Astrocyte (in vitro differentiated cells and primary cell): Measurements from ENCODE around the gene ZNF333. TPM values are rescaled to one million over a fixed set of nuclear protein-coding genes. Genes with fewer than 3 reads are reported as not detected.
"Not testable (repeated sequence)": the region's sequence is repeated elsewhere in the genome, so short reads cannot be mapped to it uniquely, and the experiment has no call there.

Source experiments
- DNase-seq: peaks from one replicate; pipeline ENCODE4 v3.0.0-alpha.2; 2010; ENCODE audit warnings: low read depth
- FAIRE-seq: peaks from 2 replicates; lab custom pipeline; 2011; peaks lifted over from hg19 to GRCh38; lab: Jason Lieb, UNC
- H2AFZ ChIP-seq: 2 replicates; pipeline ENCODE4 v1.6.0; 2012; ENCODE audit warnings: low read depth, low read length, inconsistent platforms
- H3K27ac ChIP-seq: 2 replicates; pipeline ENCODE4 v1.5.1; 2011; ENCODE audit warnings: low read depth, low read length, inconsistent platforms
- H3K27me3 ChIP-seq: 2 replicates; pipeline ENCODE4 v1.6.0; 2011; ENCODE audit warnings: low read length, inconsistent platforms; ENCODE audit not compliant: insufficient read depth
- H3K36me3 ChIP-seq: 2 replicates; pipeline ENCODE4 v1.5.1; 2011; ENCODE audit warnings: low read length, inconsistent platforms; ENCODE audit not compliant: insufficient read depth
- H3K4me1 ChIP-seq: 2 replicates; pipeline ENCODE4 v1.5.1; 2011; ENCODE audit warnings: low read length, inconsistent platforms; ENCODE audit not compliant: insufficient read depth
- H3K4me2 ChIP-seq: 2 replicates; pipeline ENCODE4 v1.6.0; 2012; ENCODE audit warnings: low read length, inconsistent platforms
- H3K4me3 ChIP-seq: 2 replicates; pipeline ENCODE4 v1.5.1; 2011; ENCODE audit warnings: low read depth, mild to moderate bottlenecking, low read length, inconsistent platforms; ENCODE audit not compliant: insufficient read depth
- H3K79me2 ChIP-seq: 2 replicates; pipeline ENCODE4 v1.6.0; 2012; ENCODE audit warnings: mild to moderate bottlenecking, low read length, inconsistent platforms; ENCODE audit not compliant: insufficient read depth
- H3K9ac ChIP-seq: 2 replicates; pipeline ENCODE4 v1.6.0; 2012; ENCODE audit warnings: mild to moderate bottlenecking, low read length, inconsistent platforms
- H3K9me3 ChIP-seq: 2 replicates; pipeline ENCODE4 v1.5.1; 2012; ENCODE audit warnings: low read depth, mild to moderate bottlenecking, low read length, inconsistent platforms; ENCODE audit not compliant: insufficient read depth
- H4K20me1 ChIP-seq: 2 replicates; pipeline ENCODE4 v1.6.0; 2012; ENCODE audit warnings: low read length, inconsistent platforms; ENCODE audit not compliant: insufficient read depth
- H3K27ac Mint-ChIP-seq: one replicate; pipeline ENCODE4 v1.8.0; 2021; ENCODE audit warnings: mild to moderate bottlenecking, mixed read lengths; ENCODE audit not compliant: unreplicated experiment
- H3K27me3 Mint-ChIP-seq: one replicate; pipeline ENCODE4 v1.8.0; 2021; ENCODE audit warnings: low read depth, mixed read lengths; ENCODE audit not compliant: unreplicated experiment
- H3K36me3 Mint-ChIP-seq: one replicate; pipeline ENCODE4 v1.8.0; 2021; ENCODE audit warnings: low read depth, mixed read lengths; ENCODE audit not compliant: unreplicated experiment
- H3K4me1 Mint-ChIP-seq: one replicate; pipeline ENCODE4 v1.8.0; 2021; ENCODE audit warnings: low read depth, mixed read lengths; ENCODE audit not compliant: unreplicated experiment
- H3K4me3 Mint-ChIP-seq: one replicate; pipeline ENCODE4 v1.8.0; 2021; ENCODE audit warnings: mild to moderate bottlenecking, moderate library complexity, mixed read lengths; ENCODE audit not compliant: unreplicated experiment
- H3K9me3 Mint-ChIP-seq: one replicate; pipeline ENCODE4 v1.8.0; 2021; ENCODE audit warnings: mild to moderate bottlenecking, mixed read lengths; ENCODE audit not compliant: unreplicated experiment
- EZH2 ChIP-seq: IDR thresholded peaks from 2 replicates; pipeline ENCODE4 v1.6.1; 2012; ENCODE audit warnings: mild to moderate bottlenecking, low read length, inconsistent platforms; ENCODE audit not compliant: insufficient read depth
- total RNA-seq: library from RNA; stranded (reverse); gene quantifications from 2 replicates; pipeline ENCODE4 v1.2.1, GENCODE V29; 2021
- TF ChIP-seq, protein P1 (sequence below): IDR thresholded peaks from 2 replicates; pipeline ENCODE4 v1.5.1; 2011; ENCODE audit warnings: low read depth, mild to moderate bottlenecking, inconsistent platforms, low read length, moderate library complexity; ENCODE audit not compliant: insufficient read depth

The ZNF333 gene
- total RNA-seq, 1 donor from 2014 or later: 10.4 TPM

DNA sequence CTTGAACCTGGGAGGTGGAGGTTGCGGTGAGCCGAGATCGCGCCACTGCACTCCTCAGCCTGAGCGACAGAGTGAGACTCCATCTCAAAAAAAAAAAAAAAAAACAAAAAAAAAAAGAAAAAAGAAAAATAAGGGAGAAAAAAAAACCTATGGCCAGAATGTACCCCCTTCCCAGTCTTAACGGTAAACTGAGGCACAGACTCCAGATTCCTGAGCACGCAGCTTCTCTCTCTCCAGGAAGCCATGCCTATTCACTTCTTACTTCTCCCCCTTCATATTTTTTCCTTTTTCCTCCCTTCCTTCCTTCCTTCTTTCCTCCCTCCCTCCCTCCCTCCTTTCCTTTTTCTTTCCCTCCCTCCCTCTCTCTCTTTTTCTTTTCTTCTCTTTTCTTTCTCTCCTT lies 83.1 kb downstream of the ZNF333 start:
- no peak overlapping the region for H3K4me3 Mint-ChIP-seq
- no peak overlapping the region for H2AFZ ChIP-seq
- peaks cover 28% of the 10 kb centered on the region for H3K27me3 Mint-ChIP-seq
- H3K79me2 ChIP-seq: no peaks in the 10 kb centered on the region
- no peaks in the 10 kb centered on the region for H3K4me1 ChIP-seq
- H3K36me3 ChIP-seq: no peaks in the 10 kb centered on the region
- H3K9me3 Mint-ChIP-seq: no peaks in the 10 kb centered on the region
- no peak overlapping the region for H3K27ac Mint-ChIP-seq
- no peak overlapping the region for H3K4me2 ChIP-seq
- no peak for DNase-seq
- no peak overlapping the region for H3K4me3 ChIP-seq
- FAIRE-seq: no peak
- H4K20me1 ChIP-seq: no peaks in the 10 kb centered on the region
- H3K36me3 Mint-ChIP-seq: no peaks in the 10 kb centered on the region
- no peaks in the 10 kb centered on the region for H3K4me1 Mint-ChIP-seq
- no peaks in the 10 kb centered on the region for H3K9me3 ChIP-seq
- no peak overlapping the region for H3K27ac ChIP-seq
- TF ChIP-seq, protein P1, sequence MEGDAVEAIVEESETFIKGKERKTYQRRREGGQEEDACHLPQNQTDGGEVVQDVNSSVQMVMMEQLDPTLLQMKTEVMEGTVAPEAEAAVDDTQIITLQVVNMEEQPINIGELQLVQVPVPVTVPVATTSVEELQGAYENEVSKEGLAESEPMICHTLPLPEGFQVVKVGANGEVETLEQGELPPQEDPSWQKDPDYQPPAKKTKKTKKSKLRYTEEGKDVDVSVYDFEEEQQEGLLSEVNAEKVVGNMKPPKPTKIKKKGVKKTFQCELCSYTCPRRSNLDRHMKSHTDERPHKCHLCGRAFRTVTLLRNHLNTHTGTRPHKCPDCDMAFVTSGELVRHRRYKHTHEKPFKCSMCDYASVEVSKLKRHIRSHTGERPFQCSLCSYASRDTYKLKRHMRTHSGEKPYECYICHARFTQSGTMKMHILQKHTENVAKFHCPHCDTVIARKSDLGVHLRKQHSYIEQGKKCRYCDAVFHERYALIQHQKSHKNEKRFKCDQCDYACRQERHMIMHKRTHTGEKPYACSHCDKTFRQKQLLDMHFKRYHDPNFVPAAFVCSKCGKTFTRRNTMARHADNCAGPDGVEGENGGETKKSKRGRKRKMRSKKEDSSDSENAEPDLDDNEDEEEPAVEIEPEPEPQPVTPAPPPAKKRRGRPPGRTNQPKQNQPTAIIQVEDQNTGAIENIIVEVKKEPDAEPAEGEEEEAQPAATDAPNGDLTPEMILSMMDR: no peak
- TF ChIP-seq EZH2: no peak
- H3K27me3 ChIP-seq: no peaks in the 10 kb centered on the region
- H3K9ac ChIP-seq: no peak overlapping the region

DNA sequence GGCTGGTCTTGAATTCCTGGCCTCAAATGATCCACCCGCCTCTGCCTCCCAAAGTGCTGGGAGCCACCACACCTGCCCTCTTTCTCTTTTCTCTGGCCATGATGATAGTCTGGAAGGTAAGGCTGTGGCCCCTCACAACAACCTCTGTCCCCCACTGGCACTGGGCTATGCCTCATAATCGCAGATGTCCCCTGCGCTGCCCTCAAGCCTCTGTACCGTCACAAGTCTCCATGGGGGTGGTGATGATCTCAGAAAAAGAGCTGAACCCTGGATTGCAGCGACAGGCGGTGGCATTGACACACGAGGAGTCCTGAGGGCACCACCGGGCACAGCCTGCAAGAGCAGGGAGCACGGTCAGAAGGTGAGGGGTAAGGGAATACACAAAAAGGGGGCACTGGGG lies 83.9 kb downstream of the ZNF333 start:
- H3K27ac Mint-ChIP-seq, H3K36me3 ChIP-seq, H3K79me2 ChIP-seq, H3K4me1 ChIP-seq, H3K4me3 Mint-ChIP-seq, DNase-seq, H3K27me3 ChIP-seq, H2AFZ ChIP-seq, H3K4me1 Mint-ChIP-seq, H3K36me3 Mint-ChIP-seq, H4K20me1 ChIP-seq, H3K4me2 ChIP-seq, H3K4me3 ChIP-seq, H3K9me3 ChIP-seq, FAIRE-seq, H3K9ac ChIP-seq, H3K9me3 Mint-ChIP-seq, H3K27ac ChIP-seq: not testable (repeated sequence)
- peaks cover 31% of the 10 kb centered on the region for H3K27me3 Mint-ChIP-seq

DNA sequence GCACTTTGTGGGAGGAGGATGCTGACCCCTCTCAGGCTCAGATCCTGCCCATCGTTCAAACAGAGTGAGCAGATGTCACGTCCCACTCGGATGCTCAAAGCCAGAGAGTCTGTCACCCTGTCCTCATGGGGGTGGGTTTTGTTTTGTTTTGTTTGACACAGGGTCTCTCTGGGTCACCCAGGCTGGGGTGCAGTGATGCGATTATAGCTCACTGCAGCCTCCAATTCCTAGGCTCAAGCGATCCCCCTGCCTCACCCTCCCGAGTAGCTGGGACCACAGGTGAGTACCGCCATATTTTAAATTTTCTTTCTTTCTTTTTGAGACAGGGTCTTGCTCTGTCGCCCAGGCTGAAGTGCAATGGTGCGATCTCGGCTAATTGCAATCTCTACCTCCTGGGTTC lies 84.5 kb downstream of the ZNF333 start:
- H3K27ac Mint-ChIP-seq: no peak overlapping the region
- Histone ChIP-seq H2AFZ (no peak overlapping the region), H4K20me1 (no peaks in the 10 kb centered on the region), H3K27ac (no peak overlapping the region), H3K9ac (no peak overlapping the region), H3K4me1 (no peaks in the 10 kb centered on the region), H3K36me3 (no peaks in the 10 kb centered on the region), H3K4me2 (no peak overlapping the region), H3K27me3 (no peaks in the 10 kb centered on the region), H3K79me2 (no peaks in the 10 kb centered on the region), H3K9me3 (no peaks in the 10 kb centered on the region), H3K4me3 (no peak overlapping the region)
- H3K4me3 Mint-ChIP-seq: no peak overlapping the region
- H3K36me3 Mint-ChIP-seq: no peaks in the 10 kb centered on the region
- TF ChIP-seq EZH2: no peak
- TF ChIP-seq, protein P1: no peak
- DNase-seq: no peak
- FAIRE-seq: no peak
- H3K9me3 Mint-ChIP-seq: no peaks in the 10 kb centered on the region
- no peaks in the 10 kb centered on the region for H3K4me1 Mint-ChIP-seq
- peaks cover 32% of the 10 kb centered on the region for H3K27me3 Mint-ChIP-seq

DNA sequence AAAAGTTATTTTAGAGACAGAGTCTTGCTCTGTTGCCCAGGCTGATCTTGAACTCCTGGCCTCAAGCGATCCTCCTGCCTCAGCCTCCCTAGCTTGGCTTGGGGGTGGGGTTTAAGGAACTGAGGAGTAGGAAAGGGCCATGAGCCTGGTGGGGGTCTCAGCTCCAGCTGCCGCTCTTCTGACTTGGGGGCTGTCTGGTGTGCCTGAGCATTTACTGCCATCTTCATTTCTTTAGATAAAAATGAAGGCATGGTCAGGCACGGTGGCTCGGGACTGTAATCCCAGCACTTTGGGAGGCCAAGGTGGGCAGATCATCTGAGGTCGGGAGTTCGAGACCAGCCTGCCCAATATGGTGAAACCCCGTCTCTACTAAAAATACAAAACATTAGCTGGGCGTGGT lies 85.5 kb downstream of the ZNF333 start:
- not testable (repeated sequence) for H3K36me3 Mint-ChIP-seq, H3K9me3 Mint-ChIP-seq, H3K4me1 Mint-ChIP-seq

More for the DNA sequence above, 85.5 kb downstream of the ZNF333 start:
- H2AFZ ChIP-seq, H3K4me3 ChIP-seq, H3K27ac ChIP-seq, H4K20me1 ChIP-seq, H3K9ac ChIP-seq, H3K4me2 ChIP-seq, H3K79me2 ChIP-seq, H3K27ac Mint-ChIP-seq, H3K36me3 ChIP-seq, H3K9me3 ChIP-seq, DNase-seq, H3K4me1 ChIP-seq, H3K27me3 ChIP-seq, H3K4me3 Mint-ChIP-seq, FAIRE-seq: not testable (repeated sequence)
- H3K27me3 Mint-ChIP-seq: peaks cover 30% of the 10 kb centered on the region
